NCI-H128 (cell line): ENCODE data around the gene SNX6.
"Not testable (repeated sequence)": the region's sequence is repeated elsewhere in the genome, so short reads cannot be mapped to it uniquely, and the experiment has no call there.

Experiments
- DNase-seq: peaks from one replicate; lab custom pipeline; 2025; ENCODE audit not compliant: unreplicated experiment; lab: John Stamatoyannopoulos, UW

SNX6 gene

DNA sequence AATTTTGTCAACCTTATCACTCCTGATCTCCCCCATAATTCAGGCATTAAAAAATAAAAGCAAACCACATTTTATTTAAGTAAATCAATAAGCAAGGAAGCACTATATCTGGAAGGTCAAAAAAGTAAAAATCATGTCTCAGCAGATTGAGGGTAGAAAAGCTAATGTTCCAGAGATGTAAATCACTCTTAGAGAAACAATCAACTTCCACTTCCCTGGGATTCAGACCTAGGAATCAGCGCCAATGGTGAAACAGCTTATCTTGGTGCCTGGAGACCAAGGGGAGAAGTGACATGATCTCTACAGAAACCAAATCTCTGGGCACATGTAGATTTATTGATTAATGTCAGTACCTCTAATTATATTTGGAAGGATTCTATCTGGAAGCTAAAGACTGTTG is 10.9 kb upstream of the SNX6 start:
- no peak for DNase-seq

DNA sequence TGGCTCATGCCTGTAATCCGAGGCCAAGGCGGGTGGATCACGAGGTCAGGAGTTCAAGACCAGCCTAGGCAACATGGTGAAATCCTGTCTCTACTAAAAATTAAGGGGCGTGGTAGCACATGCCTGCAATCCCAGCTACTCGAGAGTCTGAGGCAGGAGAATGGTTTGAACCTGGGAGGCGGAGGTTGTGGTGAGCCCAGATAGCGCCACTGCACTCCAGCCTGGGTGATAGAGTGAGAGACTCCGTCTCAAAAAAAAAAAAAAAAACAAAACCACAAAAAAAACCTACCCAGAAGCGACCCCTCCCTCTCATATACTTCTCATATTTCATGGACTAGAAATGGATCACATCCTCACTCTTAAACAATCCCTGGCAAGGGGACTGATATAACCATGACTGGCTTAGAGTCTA is 4.4 kb upstream of the SNX6 start:
- not testable (repeated sequence) for DNase-seq

DNA sequence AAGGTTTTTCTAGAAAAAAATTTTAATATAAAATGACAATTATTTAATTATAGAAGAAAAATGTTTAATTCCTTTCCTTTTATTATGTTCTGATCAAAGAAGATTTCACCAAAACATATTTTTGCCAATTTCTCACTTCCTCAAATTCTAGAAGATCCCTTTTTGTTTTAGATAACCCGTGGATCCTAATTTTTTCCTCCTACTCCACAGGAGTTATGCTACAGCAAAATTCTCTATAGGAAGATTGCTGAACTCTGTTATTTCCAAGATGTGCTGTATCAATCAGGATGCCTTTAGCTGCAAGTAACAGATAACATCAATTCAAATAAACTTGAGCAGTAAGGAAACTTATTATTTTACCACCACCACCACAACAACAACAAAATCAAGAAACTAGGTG is 3.8 kb upstream of the SNX6 start:
- no peak for DNase-seq

DNA sequence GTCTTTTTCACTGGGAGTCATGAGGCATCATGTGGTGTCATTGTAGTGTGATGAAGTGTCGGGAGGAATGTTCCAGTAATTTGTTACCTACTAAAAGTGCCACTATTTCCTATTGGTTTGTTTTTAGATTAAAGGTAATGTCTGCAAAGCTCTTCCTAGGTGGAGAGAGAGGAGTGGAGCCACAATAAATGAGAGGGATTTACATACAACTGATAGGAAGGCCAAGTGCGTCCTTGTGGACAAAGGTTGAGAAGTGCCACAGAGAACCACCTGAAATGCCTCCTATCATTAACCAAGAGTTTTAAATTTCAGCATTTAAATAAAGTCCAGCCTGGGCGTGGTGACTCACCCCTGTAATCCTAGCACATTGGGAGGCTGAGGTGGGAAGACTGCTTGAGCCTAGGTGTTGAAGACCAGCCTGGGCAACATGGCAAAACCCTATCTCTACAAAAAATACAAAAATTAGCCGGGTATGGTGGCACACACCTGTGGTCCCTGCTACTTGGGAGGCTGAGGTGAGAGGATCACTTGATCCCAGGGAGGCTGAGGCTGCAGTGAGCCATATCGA is 2.5 kb upstream of the SNX6 start:
- no peak for DNase-seq

DNA sequence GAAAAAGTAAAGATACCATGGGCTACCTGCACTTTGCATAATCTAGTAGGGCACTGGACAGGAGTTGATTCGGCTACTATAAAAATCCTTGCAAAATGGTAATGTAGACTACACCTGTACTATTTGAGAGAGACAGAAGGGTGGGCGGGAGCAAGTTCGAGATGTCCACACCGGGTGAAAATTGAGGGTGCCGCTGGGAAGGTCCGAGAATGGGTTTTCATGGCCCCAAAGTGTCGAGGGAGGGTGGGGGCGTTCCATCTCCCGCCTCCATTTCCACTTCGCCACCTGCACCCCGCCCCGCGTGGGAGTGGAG is 648 bp downstream of the SNX6 start:
- no peak for DNase-seq

DNA sequence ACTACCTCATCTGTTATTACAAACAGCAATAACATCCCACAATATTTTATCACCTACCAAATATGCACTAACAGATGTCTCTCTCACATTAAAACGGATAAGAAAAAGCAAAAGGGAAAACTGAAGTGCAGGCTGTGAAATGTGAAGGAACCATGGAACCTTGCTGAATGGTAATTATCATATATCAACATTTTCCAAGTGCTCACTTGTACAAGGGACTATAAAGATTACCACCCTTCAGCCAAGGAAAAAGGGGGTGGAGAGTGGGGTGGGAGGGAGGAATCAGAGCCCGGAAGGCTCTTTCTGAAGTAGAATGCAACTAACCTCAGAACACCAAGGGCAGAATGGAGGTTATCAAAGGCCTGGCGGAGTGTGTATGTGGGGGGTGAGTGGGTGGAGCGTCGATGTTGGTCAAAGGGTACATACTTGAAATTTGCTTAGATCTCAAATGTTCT is 1.2 kb downstream of the SNX6 start:
- no peak for DNase-seq

DNA sequence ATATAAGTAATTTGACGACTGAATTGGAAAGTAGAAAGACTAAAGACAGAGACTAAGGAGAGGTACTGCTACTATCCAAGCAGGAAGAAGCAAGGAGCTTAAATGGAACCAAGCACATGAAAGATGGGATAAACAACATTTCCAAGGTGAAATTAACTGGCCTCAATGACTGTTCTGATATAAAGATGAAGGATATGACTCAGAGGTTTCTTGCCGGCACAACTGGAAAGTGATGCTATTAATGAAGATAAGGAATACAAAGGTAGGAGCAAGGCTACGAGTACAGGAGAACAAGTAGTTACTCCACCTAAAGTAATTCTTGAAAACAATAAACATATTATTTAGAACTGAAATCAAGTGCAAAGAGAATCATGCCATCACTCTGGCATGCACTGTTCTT is 6.4 kb downstream of the SNX6 start:
- no peak for DNase-seq

DNA sequence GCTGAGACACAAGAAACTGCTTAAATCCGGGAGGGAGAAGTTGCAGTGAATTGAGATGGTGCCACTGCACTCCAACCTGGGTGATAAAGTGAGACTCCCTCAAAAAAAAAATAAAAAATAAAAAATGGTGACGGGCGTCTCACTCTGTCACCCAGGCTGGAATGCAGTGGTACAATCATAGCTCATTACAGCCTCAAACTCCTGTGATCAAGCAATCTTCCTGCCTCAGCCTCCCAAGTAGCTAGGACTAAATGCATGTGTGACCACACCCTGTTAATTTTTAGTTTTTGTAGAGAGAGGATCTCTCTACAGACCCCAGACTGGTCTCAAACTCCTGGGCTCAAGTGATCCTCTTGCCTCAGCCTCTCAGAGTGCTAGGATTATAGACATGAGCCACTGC is 9.1 kb downstream of the SNX6 start:
- no peak for DNase-seq

DNA sequence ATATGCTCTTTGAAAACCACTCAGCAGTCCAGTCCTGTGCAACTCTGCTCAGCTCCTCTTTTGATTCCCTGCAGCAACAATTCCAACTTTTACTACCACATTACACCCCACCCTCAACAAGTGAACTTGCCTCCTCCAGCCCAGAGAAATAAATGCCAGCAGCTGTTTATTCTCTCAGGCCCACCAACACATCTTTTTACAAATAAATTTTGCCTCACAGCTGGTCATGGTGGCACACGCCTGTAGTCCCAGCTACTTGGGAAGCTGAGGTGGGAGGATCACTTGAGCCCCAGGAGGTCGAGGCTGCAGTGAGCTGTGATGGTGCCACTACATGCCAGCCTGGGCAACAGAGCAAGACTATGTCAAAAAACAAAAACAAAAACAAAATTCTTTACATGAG is 9.8 kb downstream of the SNX6 start:
- DNase-seq: no peak

DNA sequence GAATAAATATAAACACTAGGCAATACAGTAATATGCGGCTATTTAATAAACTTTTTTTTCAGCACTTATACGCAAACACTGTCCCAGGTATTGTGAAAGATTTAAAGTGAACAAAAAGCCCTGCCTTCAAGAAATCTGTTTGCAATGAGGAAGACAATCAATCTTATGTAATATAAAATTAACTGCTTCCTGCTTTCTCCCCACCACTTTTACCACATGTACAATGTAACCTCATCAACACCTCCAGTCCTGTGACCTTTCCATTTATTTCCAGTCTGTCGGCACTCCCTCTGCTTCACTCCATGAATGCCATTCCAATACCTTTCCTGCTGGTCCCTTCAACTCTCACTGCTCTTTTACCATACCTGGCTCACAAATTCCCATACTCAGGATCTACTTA is 10.5 kb downstream of the SNX6 start:
- DNase-seq: no peak

DNA sequence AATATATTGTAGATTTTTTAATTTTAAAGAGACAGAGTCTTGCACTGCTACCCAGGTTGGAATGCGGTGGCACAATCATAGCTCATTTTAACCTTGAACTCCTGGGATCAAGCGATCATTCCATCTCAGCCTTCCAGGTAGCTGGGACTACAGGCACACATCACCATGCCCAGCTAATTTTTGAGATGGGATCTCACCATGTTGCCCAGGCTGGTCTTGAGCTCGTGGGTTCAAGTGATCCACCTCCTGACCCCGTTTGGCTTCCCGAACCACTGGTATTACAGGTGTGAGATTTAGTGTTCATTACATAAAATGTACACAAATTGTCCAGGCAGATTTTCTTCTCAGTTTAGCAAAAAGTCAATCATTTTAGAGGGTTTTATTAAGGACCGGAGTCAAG is 13.6 kb downstream of the SNX6 start:
- no peak for DNase-seq

DNA sequence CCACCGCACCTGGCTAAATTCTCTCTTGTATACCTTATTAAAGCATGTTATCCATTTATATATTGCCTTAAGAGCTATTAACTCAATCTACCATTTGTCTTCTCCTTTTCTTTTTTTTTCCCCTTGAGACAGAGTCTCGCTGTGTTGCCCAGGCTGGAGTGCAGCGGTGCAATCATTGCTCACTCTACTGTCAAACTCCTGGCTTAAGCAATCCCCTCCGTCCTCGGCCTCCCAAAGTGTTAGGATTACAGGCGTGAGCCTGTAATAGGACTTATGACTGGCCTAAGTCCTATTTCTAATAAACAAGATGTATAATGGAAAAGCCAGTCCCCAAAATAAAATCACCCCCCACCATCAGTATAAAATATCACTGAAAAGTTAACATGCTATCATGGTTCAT is 14.4 kb downstream of the SNX6 start:
- no peak for DNase-seq

DNA sequence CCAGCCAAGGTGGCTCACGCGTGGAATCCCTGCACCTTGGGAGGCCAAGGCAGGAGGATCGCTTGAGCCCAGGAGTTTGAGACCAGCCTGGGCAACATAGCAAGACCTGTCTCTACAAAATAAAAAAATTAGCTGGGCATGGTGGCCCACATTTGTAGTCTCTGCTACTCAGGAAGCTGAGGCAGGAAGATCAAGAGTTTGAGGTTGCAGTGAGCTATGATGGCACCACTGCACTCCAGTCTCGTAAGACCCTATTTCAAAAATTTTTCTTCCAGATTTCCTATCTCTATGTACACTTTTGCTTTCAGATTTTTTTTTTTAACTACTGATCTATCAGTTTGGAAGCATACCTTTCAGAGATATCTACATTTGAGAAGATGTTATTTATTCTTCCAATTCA is 15.3 kb downstream of the SNX6 start:
- no peak for DNase-seq

DNA sequence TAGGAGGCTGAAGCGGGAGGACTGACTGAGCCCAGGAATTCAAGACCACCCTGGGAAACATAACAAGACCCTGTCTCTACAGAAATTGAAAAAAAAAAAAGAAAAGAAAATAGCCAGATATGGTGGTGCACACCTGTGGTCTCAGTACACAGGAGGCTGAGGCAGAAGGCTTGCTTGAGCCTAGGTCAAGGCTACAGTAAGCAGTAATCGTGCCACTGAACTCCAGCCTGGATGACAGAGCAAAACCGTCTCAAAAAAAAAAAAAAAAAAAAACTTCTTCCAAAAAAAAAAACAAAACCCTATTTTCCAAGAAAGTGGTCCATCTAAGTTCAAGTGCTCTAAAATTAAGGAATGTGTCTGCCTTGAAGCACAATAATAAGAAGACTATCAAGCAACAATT is 19.8 kb downstream of the SNX6 start:
- DNase-seq: no peak

DNA sequence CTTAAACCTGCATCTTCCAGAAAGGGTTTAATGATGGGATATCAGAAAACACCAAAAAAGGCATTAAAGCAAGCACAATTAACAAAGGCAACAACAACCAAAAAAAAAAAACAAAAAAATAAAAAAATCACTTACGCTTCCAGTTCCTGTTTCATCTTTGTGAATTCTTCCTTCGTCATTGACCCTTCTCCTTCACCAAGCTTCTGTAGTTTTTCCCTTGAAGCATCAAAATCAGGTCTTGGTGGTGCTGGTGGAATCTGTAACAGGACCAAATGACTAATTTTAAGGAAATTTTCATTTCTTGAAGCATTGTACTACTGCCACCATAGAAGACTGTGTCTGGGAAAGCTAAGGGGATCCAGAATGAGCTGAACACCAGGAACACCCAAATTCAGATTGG is 24.5 kb downstream of the SNX6 start:
- DNase-seq: no peak

DNA sequence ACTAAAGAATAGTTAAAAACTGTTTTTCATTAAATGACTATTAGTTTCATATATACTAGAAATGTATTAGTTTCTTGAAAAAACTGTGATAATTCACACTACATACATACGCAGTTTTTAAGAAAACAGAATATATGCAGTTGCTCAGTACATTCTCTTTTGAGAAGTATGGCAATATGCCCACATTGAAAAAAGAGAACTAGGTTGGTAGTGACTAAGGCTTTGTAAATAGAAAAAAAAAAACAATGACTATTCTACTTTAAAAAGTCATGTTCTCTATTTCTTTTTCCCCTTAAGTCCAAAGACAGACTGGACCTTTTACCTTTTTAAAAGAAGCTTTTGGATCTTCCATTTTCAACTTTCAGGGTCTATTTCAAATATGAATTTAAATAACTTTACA is 25.0 kb downstream of the SNX6 start:
- DNase-seq: no peak

DNA sequence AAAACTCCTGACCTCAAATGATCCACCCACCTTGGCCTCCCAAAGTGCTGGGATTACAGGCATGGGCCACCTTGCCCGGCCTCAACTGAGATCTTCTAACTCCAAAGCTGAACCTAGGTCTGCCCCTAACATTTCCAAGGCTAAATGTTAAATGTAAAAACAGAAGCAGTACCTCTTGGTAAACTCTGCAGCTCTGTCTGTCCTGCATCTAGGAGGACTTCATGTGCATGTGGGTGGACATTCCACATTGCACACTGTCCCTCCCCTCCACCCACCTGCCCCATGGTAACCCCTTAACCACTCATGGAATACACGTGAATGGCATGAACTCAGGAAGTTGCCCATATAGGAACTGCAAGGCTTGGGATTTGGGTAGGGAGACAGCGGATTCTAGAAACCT is 33.1 kb downstream of the SNX6 start:
- DNase-seq: no peak

DNA sequence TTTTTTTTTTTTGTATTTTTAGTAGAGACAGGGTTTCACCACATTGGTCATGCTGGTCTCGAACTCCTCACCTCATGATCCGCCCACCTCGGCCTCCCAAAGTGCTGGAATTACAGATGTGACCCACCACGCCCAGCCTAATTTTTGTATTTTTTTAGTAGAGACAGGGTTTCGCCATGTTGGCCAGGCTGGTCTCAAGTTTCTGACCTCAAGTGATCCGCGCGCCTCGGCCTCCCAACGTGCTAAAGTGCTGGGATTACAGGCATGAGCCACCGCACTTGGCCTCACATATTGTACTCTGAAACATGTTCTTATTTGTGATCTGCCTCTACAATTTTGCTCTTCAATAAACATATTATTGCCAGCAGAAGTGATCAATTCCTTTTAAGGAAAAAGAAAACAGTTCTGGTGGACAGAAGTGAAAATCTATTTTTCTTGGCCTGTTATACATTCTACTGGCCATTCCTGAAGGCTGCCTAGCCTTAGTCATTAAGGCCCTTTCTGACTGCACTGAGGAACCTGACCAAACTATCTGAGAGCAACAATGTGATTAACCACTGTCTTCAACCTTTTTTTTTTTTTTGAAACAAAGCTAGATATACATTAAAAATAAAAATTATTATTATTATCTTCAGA is 36.1 kb downstream of the SNX6 start:
- no peak for DNase-seq

DNA sequence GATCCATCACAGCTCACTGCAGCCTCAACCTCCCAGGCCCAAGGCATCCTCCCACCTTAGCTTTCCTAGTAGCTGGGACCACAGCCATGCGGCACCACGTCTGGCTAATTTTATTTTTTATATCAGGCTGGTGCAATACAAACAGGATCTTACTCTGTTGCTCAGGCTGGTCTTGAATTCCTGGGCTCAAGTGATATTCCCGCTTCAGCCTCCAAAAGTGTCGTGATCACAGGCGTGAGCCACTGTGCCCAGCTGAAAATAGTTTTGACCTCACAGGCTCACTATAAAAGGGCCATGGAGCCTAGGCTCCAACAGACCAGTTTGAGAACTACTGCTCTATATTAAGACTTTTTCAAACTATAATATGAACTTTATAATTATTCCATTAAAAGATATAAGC is 37.3 kb downstream of the SNX6 start:
- no peak for DNase-seq

DNA sequence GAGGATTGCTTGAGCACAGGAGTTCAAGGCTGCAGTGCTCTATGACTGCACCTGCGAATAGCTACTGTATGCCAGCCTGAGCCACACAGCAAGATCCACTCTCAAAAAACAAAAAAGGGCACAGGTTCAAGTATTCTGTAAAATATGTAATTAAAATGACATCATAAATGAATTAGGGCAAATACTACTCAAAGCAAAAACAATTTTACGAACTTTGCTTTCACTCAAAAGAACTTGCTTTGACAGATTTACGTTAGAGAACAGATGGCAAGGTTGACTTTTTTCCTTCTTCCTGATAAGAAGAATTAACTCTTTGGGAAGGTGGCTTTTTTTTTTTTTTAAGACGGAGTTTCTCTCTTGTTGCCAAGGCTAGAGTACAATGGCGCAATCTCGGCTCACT is 46.4 kb downstream of the SNX6 start:
- DNase-seq: no peak

DNA sequence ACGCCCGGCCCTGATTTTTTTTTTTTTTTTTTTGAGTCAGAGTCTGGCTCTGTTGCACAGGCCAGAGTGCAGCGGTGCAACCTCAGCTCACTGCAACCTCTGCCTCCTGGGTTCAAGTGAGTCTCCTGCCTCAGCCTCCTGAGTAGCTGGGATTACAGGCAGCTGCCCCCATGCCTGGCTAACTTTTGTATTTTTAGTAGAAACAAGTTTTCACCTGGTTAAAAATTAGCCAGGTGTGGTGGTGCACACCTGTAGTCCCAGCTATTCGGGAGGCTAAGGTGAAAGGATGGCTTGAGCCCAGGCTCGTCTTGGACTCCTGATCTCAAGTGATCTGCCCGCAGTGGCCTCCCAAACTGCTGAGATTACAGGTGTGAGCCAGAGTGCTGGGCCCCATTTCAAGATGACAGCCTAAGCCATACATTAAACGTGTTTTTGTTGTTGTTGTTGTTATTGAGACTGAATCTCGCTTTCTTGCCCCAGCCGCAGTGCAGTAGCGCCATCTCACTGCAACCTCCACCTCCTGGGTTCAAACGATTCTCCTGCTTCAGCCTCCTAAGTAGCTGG is 47.7 kb downstream of the SNX6 start:
- DNase-seq: no peak

DNA sequence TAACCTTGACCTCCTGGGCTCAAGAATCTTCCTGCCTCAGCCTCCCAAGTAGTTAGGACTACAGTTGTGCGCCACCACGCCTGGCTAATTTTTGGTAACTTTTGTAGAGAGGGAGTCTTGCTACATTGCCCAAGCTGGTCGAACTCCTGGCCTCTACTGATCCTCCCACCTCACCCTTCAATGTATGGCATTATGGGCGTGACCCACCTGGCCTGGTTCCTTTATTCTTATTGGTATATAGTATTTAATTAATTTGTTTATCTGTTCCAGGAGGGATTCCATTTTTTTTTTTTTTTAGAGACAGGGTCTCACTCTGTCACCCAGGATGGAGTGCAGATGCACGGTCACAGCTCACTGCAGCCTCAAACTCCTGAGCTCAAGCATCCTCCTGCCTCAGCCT is 49.6 kb downstream of the SNX6 start:
- DNase-seq: no peak

DNA sequence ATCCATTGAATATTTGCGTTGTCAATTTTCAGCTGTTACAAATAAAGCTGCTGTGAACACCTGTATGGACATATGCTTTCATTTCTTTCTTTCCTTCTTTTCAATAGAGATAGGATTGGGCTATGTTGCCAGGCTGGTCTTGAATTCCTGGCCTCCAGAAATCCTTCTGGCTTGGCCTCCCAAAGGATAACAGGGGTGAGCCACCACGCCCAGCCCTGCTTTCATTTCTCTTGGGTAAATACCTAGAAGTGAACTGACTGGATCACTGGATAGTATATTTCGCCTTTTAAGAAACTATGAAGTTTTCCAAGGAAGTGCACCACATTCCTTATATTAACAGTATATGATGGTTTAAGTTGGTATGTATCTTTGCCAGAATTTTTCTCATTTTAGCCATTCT is 58.2 kb downstream of the SNX6 start:
- DNase-seq: no peak
